MM.1S (cell line): ENCODE measurements around the gene HOMER2.

ENCODE experiments used
- EZH2 ChIP-seq: fragments of 300-600 bp; sonication (generic); optimal IDR thresholded peaks from 2 replicates; pipeline ENCODE3; 2017; ENCODE audit warnings: low read depth, mild to moderate bottlenecking, antibody characterized with exemption, low read length, mixed read lengths
- TF ChIP-seq, protein P1 (sequence below): fragments of 300-600 bp; sonication (generic); IDR thresholded peaks from 2 replicates; pipeline ENCODE4 v1.5.1; 2016; ENCODE audit warnings: antibody characterized with exemption, low read length, mixed read lengths

DNA sequence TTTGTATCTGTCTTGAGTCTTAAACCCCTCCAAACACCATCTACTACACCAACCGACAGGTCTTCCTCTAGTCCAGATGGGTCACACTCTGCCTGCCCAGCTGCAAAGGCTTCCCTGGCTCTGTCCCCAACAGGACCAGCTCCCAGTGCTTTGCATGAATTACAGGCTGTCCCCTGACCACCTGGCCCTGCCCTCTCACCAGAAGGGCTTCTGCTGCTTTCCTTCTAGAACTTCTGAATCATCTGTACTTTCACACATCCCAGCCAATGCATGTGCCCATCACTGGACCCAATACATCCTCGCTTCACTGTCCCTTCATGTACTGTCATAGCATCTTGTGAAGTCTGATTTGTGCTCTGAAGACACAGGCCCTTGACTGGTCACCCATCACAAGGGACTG lies 53.6 kb downstream of the HOMER2 start:
- TF ChIP-seq, protein P1, sequence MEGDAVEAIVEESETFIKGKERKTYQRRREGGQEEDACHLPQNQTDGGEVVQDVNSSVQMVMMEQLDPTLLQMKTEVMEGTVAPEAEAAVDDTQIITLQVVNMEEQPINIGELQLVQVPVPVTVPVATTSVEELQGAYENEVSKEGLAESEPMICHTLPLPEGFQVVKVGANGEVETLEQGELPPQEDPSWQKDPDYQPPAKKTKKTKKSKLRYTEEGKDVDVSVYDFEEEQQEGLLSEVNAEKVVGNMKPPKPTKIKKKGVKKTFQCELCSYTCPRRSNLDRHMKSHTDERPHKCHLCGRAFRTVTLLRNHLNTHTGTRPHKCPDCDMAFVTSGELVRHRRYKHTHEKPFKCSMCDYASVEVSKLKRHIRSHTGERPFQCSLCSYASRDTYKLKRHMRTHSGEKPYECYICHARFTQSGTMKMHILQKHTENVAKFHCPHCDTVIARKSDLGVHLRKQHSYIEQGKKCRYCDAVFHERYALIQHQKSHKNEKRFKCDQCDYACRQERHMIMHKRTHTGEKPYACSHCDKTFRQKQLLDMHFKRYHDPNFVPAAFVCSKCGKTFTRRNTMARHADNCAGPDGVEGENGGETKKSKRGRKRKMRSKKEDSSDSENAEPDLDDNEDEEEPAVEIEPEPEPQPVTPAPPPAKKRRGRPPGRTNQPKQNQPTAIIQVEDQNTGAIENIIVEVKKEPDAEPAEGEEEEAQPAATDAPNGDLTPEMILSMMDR, result no peak
- no peak for TF ChIP-seq EZH2
